Sigmoid colon (tissue), 7 donors: ENCODE results near the gene ST8SIA1. TPM values are rescaled to one million over a fixed set of nuclear protein-coding genes. Genes with fewer than 3 reads are reported as not detected.

ENCODE experiments used
- DNase-seq: peaks from one replicate; pipeline ENCODE4 v3.0.0-alpha.2; 2019
- H3K27ac ChIP-seq, 4 donors: fragments of 200-600 bp; sonication (generic); one replicate each; pipeline ENCODE4 v1.5.1; 2016 to 2019; ENCODE audit warnings: mild to moderate bottlenecking in 1 of 4
- H3K27me3 ChIP-seq, 3 donors: fragments of 200-600 bp; sonication (generic); one replicate each; pipeline ENCODE4 v1.5.1; 2019; ENCODE audit warnings: mild to moderate bottlenecking in 1 of 3
- H3K36me3 ChIP-seq, 4 donors: fragments of 200-600 bp; sonication (generic); one replicate each; pipeline ENCODE4 v1.5.1; 2016 to 2019
- H3K4me1 ChIP-seq, 4 donors: fragments of 200-600 bp; sonication (generic); one replicate each; pipeline ENCODE4 v1.5.1; 2017 to 2019
- H3K4me3 ChIP-seq, 4 donors: fragments of 200-600 bp; sonication (generic); one replicate each; pipeline ENCODE4 v1.5.1; 2017 to 2019; ENCODE audit warnings: mild to moderate bottlenecking in 2 of 4, moderate library complexity in 1 of 4
- H3K9me3 ChIP-seq, 4 donors: fragments of 200-600 bp in 3 of 4; sonication (generic) in 3 of 4; one replicate each; pipeline versions ENCODE4 v1.5.1 to v1.6.1; 2013 to 2019
- EP300 ChIP-seq, 4 donors: sonication (generic); formaldehyde crosslinking; IDR thresholded peaks; one replicate each; pipeline ENCODE4 v1.6.1; 2017; ENCODE audit warnings: antibody characterized with exemption in 4 of 4
- POLR2A ChIP-seq, 2 donors: fragments of 450-650 bp; IDR thresholded peaks; one replicate each; pipeline ENCODE4 v1.6.1; 2016; ENCODE audit warnings: antibody characterized with exemption in 2 of 2, mild to moderate bottlenecking in 2 of 2, moderate library complexity in 2 of 2
- POLR2AphosphoS5 ChIP-seq, 4 donors: sonication (generic); formaldehyde crosslinking; IDR thresholded peaks; one replicate each; pipeline ENCODE4 v1.6.1; 2017; ENCODE audit warnings: antibody characterized with exemption in 4 of 4
- WGBS, 2 donors: extraction: QIAGEN DNeasy Blood & Tissue Kit; methylation state at CpG; one replicate each; pipeline ENCODE4 v1.1.7; 2013; 5-methylcytosine and 5-hydroxymethylcytosine counted together
- intact Hi-C: fragments of 100-400 bp; cut with DNase I; formaldehyde crosslinking; loops from one replicate; pipeline ENCODE4 v1.15.1; 2023
- polyA plus RNA-seq, 3 donors: library from polyadenylated mRNA; stranded (reverse); fragments of 200-250 nt; gene quantifications; one replicate each; pipeline ENCODE4 v1.2.3, GENCODE V29; 2013
- total RNA-seq, 4 donors: library from RNA; depleted of rRNA; stranded (reverse); fragments of >200 nt; gene quantifications; one replicate each; pipeline ENCODE4 v1.1.0, GENCODE V29; 2016
- TF ChIP-seq, protein P1 (sequence below), 4 experiments: fragments of 450-650 bp in 3 of 4; fragments of 200-600 bp in 1 of 4; IDR thresholded peaks; one replicate each; pipeline ENCODE4 v1.5.1; 2016 to 2019; ENCODE audit warnings: antibody characterized with exemption in 4 of 4, mild to moderate bottlenecking in 3 of 4, moderate library complexity in 2 of 4
- donor health status: healthy with polysubstance abuse.
- donor health status: Bipolar disorder and iron deficiency.
- donor health status: healthy.

The ST8SIA1 gene
- total and polyA plus RNA-seq, 7 donors: 1.2 to 57.3 (median 17.4) TPM

DNA sequence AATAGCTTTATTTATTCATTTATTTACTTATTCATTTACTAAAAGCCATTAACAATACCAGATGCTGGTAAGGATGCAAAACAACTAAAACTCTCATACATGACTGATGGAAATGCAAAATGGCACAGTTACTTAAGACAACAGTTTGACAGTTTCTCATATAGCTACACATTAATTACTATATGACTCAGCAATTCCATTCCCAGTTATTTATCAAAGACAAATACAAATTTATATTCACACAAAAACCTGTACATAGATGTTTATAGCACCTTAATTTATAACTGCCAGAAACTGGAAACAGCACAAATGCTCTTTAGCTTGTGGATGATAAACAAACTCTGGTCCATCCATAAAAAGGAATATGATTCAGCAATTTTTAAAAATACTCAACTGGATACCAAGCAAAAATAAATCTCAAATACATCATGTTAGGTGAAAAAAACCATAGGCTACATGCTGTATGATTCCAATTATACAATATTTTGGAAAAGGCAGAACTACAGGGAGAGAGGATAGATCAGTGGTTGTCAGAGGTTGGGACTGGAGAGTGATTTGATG lies 37.9 kb upstream of the ST8SIA1 start:
- TF ChIP-seq EP300 (IDR thresholded peaks at IDR 0.05): no peak
- TF ChIP-seq, protein P1, sequence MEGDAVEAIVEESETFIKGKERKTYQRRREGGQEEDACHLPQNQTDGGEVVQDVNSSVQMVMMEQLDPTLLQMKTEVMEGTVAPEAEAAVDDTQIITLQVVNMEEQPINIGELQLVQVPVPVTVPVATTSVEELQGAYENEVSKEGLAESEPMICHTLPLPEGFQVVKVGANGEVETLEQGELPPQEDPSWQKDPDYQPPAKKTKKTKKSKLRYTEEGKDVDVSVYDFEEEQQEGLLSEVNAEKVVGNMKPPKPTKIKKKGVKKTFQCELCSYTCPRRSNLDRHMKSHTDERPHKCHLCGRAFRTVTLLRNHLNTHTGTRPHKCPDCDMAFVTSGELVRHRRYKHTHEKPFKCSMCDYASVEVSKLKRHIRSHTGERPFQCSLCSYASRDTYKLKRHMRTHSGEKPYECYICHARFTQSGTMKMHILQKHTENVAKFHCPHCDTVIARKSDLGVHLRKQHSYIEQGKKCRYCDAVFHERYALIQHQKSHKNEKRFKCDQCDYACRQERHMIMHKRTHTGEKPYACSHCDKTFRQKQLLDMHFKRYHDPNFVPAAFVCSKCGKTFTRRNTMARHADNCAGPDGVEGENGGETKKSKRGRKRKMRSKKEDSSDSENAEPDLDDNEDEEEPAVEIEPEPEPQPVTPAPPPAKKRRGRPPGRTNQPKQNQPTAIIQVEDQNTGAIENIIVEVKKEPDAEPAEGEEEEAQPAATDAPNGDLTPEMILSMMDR (IDR thresholded peaks at IDR 0.05): no peak
- no peak for TF ChIP-seq POLR2A (IDR thresholded peaks at IDR 0.05)
- TF ChIP-seq POLR2AphosphoS5 (IDR thresholded peaks at IDR 0.05): no peak
- Histone ChIP-seq H3K9me3 (peaks cover 0 to 6% (median 1%) of the 10 kb centered on the region in 4 donors), H3K36me3 (no peaks in the 10 kb centered on the region), H3K27me3 (no peaks in the 10 kb centered on the region), H3K27ac (no peak overlapping the region), H3K4me1 (peaks cover 0 to 7% (median 3%) of the 10 kb centered on the region in 4 donors), H3K4me3 (no peak overlapping the region)
- DNase-seq: no peak
- intact Hi-C loops: no loop called here

GRCh38 chr12:22366181-22366580 lies 31.7 kb upstream of the ST8SIA1 start:
- intact Hi-C loops: no loop called here
- 80 to 82% methylated on average over 5 of the region's 5 CpGs for WGBS, 2 donors
- Histone ChIP-seq H3K4me1 (no peaks in the 10 kb centered on the region), H3K9me3 (peaks cover 0 to 6% (median 1%) of the 10 kb centered on the region in 4 donors), H3K36me3 (no peaks in the 10 kb centered on the region), H3K4me3 (no peak overlapping the region), H3K27ac (no peak overlapping the region), H3K27me3 (no peaks in the 10 kb centered on the region)
- DNase-seq: no peak
- TF ChIP-seq, protein P1 (IDR thresholded peaks at IDR 0.05): no peak
- no peak for TF ChIP-seq POLR2AphosphoS5 (IDR thresholded peaks at IDR 0.05)
- no peak for TF ChIP-seq EP300 (IDR thresholded peaks at IDR 0.05)
- TF ChIP-seq POLR2A (IDR thresholded peaks at IDR 0.05): no peak

GRCh38 chr12:22361785-22362184 lies 27.3 kb upstream of the ST8SIA1 start:
- H3K4me3 ChIP-seq: no peak overlapping the region
- H3K36me3 ChIP-seq: no peaks in the 10 kb centered on the region
- WGBS, 2 donors: 83 to 93% methylated on average over 4 of the region's 4 CpGs
- no peaks in the 10 kb centered on the region for H3K4me1 ChIP-seq
- no peak for TF ChIP-seq POLR2AphosphoS5 (IDR thresholded peaks at IDR 0.05)
- no peaks in the 10 kb centered on the region for H3K27me3 ChIP-seq
- H3K9me3 ChIP-seq: no peaks in the 10 kb centered on the region
- DNase-seq: no peak
- intact Hi-C loops: no loop called here
- H3K27ac ChIP-seq: no peak overlapping the region

DNA sequence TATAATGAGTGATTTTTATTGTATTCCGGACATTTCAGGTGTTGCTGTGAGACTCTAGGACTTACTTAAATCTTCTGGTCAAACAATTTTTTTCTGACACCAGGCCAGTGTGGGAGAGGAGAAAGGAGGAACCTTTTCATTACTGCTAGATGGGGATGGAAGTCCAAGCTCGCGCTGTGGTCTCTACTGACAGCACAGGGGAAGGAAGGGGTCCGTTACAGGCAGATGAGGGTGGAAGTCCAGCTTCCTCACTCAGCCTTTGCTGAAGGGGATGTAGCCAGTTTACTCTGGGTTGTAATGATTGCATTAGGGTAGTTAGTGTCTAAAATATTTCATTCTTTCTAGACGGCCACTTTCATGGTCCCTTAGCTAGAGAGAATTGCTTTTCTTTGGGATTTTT lies 26.3 kb upstream of the ST8SIA1 start:
- Histone ChIP-seq H3K27ac (no peak overlapping the region), H3K4me3 (no peak overlapping the region), H3K9me3 (no peaks in the 10 kb centered on the region), H3K4me1 (no peaks in the 10 kb centered on the region), H3K27me3 (no peaks in the 10 kb centered on the region), H3K36me3 (no peaks in the 10 kb centered on the region)
- DNase-seq: no peak
- TF ChIP-seq, protein P1 (IDR thresholded peaks at IDR 0.05): no peak
- TF ChIP-seq EP300 (IDR thresholded peaks at IDR 0.05): no peak
- WGBS, 2 donors: 60 to 81% methylated on average over 5 of the region's 5 CpGs
- intact Hi-C loops: no loop called here

- Histone ChIP-seq H3K27me3 (no peaks in the 10 kb centered on the region), H3K4me1 (no peaks in the 10 kb centered on the region), H3K36me3 (no peaks in the 10 kb centered on the region), H3K9me3 (no peaks in the 10 kb centered on the region), H3K4me3 (no peak overlapping the region), H3K27ac (no peak overlapping the region)
- WGBS, 2 donors: 94 to 96% methylated on average over 3 of the region's 3 CpGs
- TF ChIP-seq, protein P1 (IDR thresholded peaks at IDR 0.05): no peak
- TF ChIP-seq EP300 (IDR thresholded peaks at IDR 0.05): no peak
- no peak for TF ChIP-seq POLR2A (IDR thresholded peaks at IDR 0.05)
- TF ChIP-seq POLR2AphosphoS5 (IDR thresholded peaks at IDR 0.05): no peak
- DNase-seq: no peak
- intact Hi-C loops: no loop called here
Measured at GRCh38 chr12:22357531-22357930, 23.0 kb upstream of the ST8SIA1 start.
